ENCODE measurements around the gene CHPF.

The CHPF gene

GRCh38 chr2:219495531-219496122, 48.0 kb downstream of the CHPF start:
- DNase-seq = no peak

- DNase-seq = no peak
These were observed 48.6 kb downstream of the CHPF start for GRCh38 chr2:219494952-219495530.

GRCh38 chr2:219493086-219493485, 50.5 kb downstream of the CHPF start:
- no peak for DNase-seq

- no peak for DNase-seq
These were observed 51.0 kb downstream of the CHPF start for GRCh38 chr2:219492575-219492974.

GRCh38 chr2:219491278-219491963, 52.2 kb downstream of the CHPF start:
- DNase-seq = no peak

- no peak for DNase-seq
These were observed 52.9 kb downstream of the CHPF start for GRCh38 chr2:219490600-219491130.

GRCh38 chr2:219490186-219490585, 53.4 kb downstream of the CHPF start:
- no peak for DNase-seq

- DNase-seq = no peak
These were observed 54.3 kb downstream of the CHPF start for GRCh38 chr2:219489315-219489714.

Measured in NCI-H524 treated with DMSO at 0.1 percent for 48 hours (cell line).